H1 (cell line): ENCODE results near the gene GRB14. TPM values are rescaled to one million over a fixed set of nuclear protein-coding genes. Genes with fewer than 3 reads are reported as not detected.

ENCODE experiments used
- CTCF ChIA-PET: fragments of 300-600 bp; sonication (Branson Sonifier 250); formaldehyde crosslinking; loops from one replicate; lab custom pipeline; 2021; ENCODE audit not compliant: partially characterized antibody; lab: Charles Lee
- POLR2A ChIA-PET: fragments of 300-600 bp; sonication (Branson Sonifier 250); formaldehyde crosslinking; loops from one replicate; lab custom pipeline; 2021; ENCODE audit warnings: inconsistent platforms; ENCODE audit not compliant: partially characterized antibody; lab: Charles Lee
- DNase-seq, 2 experiments: peaks; one replicate each; pipeline versions ENCODE4 v3.0.0 to v3.0.0-alpha.2; 2010 to 2022; ENCODE audit warnings: low spot score in 2 of 2, low read depth in 1 of 2, mixed read lengths in 1 of 2
- FAIRE-seq: peaks from 2 replicates; lab custom pipeline; 2011; peaks lifted over from hg19 to GRCh38; lab: Jason Lieb, UNC
- H2AFZ ChIP-seq: 2 replicates; pipeline ENCODE4 v1.8.1; 2012; ENCODE audit warnings: low read length, inconsistent platforms
- H2AK5ac ChIP-seq: 2 replicates; pipeline ENCODE4 v1.6.1; 2013; ENCODE audit warnings: low read depth, low read length
- H2BK120ac ChIP-seq: replicated peaks from 2 replicates; pipeline ENCODE3; 2013; ENCODE audit warnings: low read depth, low read length, inconsistent platforms
- H2BK12ac ChIP-seq: 2 replicates; pipeline ENCODE4 v1.6.1; 2013; ENCODE audit warnings: low read depth, low read length
- H2BK15ac ChIP-seq: 2 replicates; pipeline ENCODE4 v1.6.1; 2013; ENCODE audit warnings: low read length
- H2BK20ac ChIP-seq: 2 replicates; pipeline ENCODE4 v1.6.1; 2013; ENCODE audit warnings: low read length
- H2BK5ac ChIP-seq: 2 replicates; pipeline ENCODE4 v1.6.1; 2013; ENCODE audit warnings: low read depth, low read length
- H3K14ac ChIP-seq: 2 replicates; pipeline ENCODE4 v1.6.1; 2013; ENCODE audit warnings: inconsistent platforms; ENCODE audit not compliant: insufficient read length
- H3K18ac ChIP-seq: 2 replicates; pipeline ENCODE4 v1.6.1; 2013; ENCODE audit warnings: low read length; ENCODE audit errors: extremely low read depth
- H3K23ac ChIP-seq: 2 replicates; pipeline ENCODE4 v1.6.1; 2013; ENCODE audit warnings: inconsistent platforms; ENCODE audit not compliant: insufficient read length
- H3K23me2 ChIP-seq: 2 replicates; pipeline ENCODE4 v1.6.1; 2013; ENCODE audit warnings: low read depth, low read length
- H3K27ac ChIP-seq: 2 replicates; pipeline ENCODE4 v1.6.1; 2011; ENCODE audit warnings: low read depth, low read length, inconsistent platforms
- H3K27me3 ChIP-seq, 4 experiments: replicated peaks in 1 of 4; 1 replicate in 1 of 4; 2 replicates in 3 of 4; pipeline versions ENCODE4 v1.6.1 to v1.8.1; 2011 to 2013; ENCODE audit warnings: low read length in 3 of 4, mild to moderate bottlenecking in 3 of 4, inconsistent platforms in 2 of 4, mixed read lengths in 2 of 4, moderate library complexity in 1 of 4; ENCODE audit not compliant: control insufficient read depth in 3 of 4, insufficient read depth in 3 of 4; ENCODE audit errors: extremely low read depth in 1 of 4
- H3K36me3 ChIP-seq, 4 experiments: 2 replicates each; pipeline versions ENCODE4 v1.6.1 to v1.8.1; 2011 to 2013; ENCODE audit warnings: mild to moderate bottlenecking in 4 of 4, low read length in 3 of 4, moderate library complexity in 2 of 4, control low read depth in 1 of 4, inconsistent platforms in 1 of 4; ENCODE audit not compliant: insufficient read depth in 4 of 4, control insufficient read depth in 2 of 4
- H3K4ac ChIP-seq: replicated peaks from 2 replicates; pipeline ENCODE3; 2013; ENCODE audit warnings: low read length, low read depth, mixed read lengths, inconsistent platforms; ENCODE audit not compliant: insufficient read length
- H3K4me1 ChIP-seq, 4 experiments: replicated peaks in 1 of 4; 1 replicate in 1 of 4; 2 replicates in 3 of 4; pipeline versions ENCODE4 v1.6.1 to v1.8.1; 2011 to 2013; ENCODE audit warnings: low read length in 3 of 4, inconsistent platforms in 2 of 4, mixed read lengths in 1 of 4; ENCODE audit not compliant: insufficient read depth in 4 of 4, control insufficient read depth in 3 of 4
- H3K4me2 ChIP-seq, 2 experiments: 2 replicates each; pipeline versions ENCODE4 v1.6.1 to v1.8.1; 2011 to 2013; ENCODE audit warnings: low read depth in 2 of 2, low read length in 2 of 2, control low read depth in 1 of 2, inconsistent platforms in 1 of 2, mild to moderate bottlenecking in 1 of 2; ENCODE audit not compliant: insufficient read depth in 1 of 2
- H3K4me3 ChIP-seq, 4 experiments: fragments of 200-600, 300-600 bp in 1 of 4; sonication (generic), shearing (Covaris generic), sonication (Bioruptor Twin) in 1 of 4; 2 replicates each; pipeline versions ENCODE4 v1.5.1 to v1.8.1; 2011 to 2016; ENCODE audit warnings: low read length in 4 of 4, low read depth in 3 of 4, control low read depth in 2 of 4, inconsistent platforms in 2 of 4, mild to moderate bottlenecking in 2 of 4, mixed read lengths in 1 of 4, moderate library complexity in 1 of 4; ENCODE audit not compliant: insufficient read depth in 2 of 4; ENCODE audit errors: extremely low read depth in 1 of 4
- H3K56ac ChIP-seq: replicated peaks from 2 replicates; pipeline ENCODE3; 2013; ENCODE audit warnings: low read depth, mild to moderate bottlenecking, mixed read lengths, low read length, inconsistent platforms; ENCODE audit not compliant: insufficient read length
- H3K79me1 ChIP-seq: 2 replicates; pipeline ENCODE4 v1.6.1; 2013; ENCODE audit warnings: low read depth, low read length, control low read depth
- H3K79me2 ChIP-seq, 2 experiments: 2 replicates each; pipeline versions ENCODE4 v1.6.1 to v1.8.1; 2012 to 2013; ENCODE audit warnings: low read length in 2 of 2, mild to moderate bottlenecking in 2 of 2, inconsistent platforms in 1 of 2; ENCODE audit not compliant: insufficient read depth in 2 of 2, control insufficient read depth in 1 of 2
- H3K9ac ChIP-seq, 4 experiments: replicated peaks in 1 of 4; 1 replicate in 1 of 4; 2 replicates in 3 of 4; pipeline versions ENCODE4 v1.6.1 to v1.8.1; 2011 to 2013; ENCODE audit warnings: low read depth in 3 of 4, low read length in 3 of 4, control low read depth in 2 of 4, mild to moderate bottlenecking in 2 of 4, moderate library complexity in 2 of 4, inconsistent platforms in 1 of 4; ENCODE audit errors: extremely low read depth in 1 of 4
- H3K9me3 ChIP-seq, 2 experiments: 2 replicates each; pipeline versions ENCODE4 v1.6.1 to v1.8.1; 2012 to 2013; ENCODE audit warnings: mild to moderate bottlenecking in 2 of 2, moderate library complexity in 2 of 2, control low read depth in 1 of 2, inconsistent platforms in 1 of 2, low read depth in 1 of 2, low read length in 1 of 2, mixed read lengths in 1 of 2; ENCODE audit not compliant: insufficient read depth in 2 of 2
- H4K20me1 ChIP-seq, 2 experiments: replicated peaks in 1 of 2; 2 replicates each; pipeline versions ENCODE3 to v1.8.1; 2011 to 2013; ENCODE audit warnings: inconsistent platforms in 2 of 2, low read length in 2 of 2, mild to moderate bottlenecking in 1 of 2; ENCODE audit not compliant: insufficient read depth in 2 of 2, control insufficient read depth in 1 of 2
- H4K5ac ChIP-seq: 2 replicates; pipeline ENCODE4 v1.6.1; 2013; ENCODE audit warnings: low read length, low read depth, mixed read lengths, inconsistent platforms; ENCODE audit not compliant: insufficient read length
- H4K8ac ChIP-seq: 2 replicates; pipeline ENCODE4 v1.8.0; 2013; ENCODE audit warnings: mild to moderate bottlenecking, moderate library complexity, low read length, inconsistent platforms; ENCODE audit not compliant: insufficient read depth; ENCODE audit errors: extremely low read depth
- H4K91ac ChIP-seq: replicated peaks from 2 replicates; pipeline ENCODE3; 2013; ENCODE audit warnings: low read length, mixed read lengths, inconsistent platforms; ENCODE audit not compliant: insufficient read length
- CHD1 ChIP-seq: IDR thresholded peaks from 2 replicates; pipeline ENCODE4 v1.6.1; 2012; ENCODE audit warnings: low read depth, low read length, improper control_type of control experiment
- CHD2 ChIP-seq: IDR thresholded peaks from 2 replicates; pipeline ENCODE4 v1.6.1; 2012; ENCODE audit warnings: low read length, improper control_type of control experiment
- CTBP2 ChIP-seq: IDR thresholded peaks from 2 replicates; pipeline ENCODE4 v1.7.0; 2011; ENCODE audit warnings: borderline replicate concordance, mild to moderate bottlenecking, moderate library complexity, mixed read lengths, low read length; ENCODE audit not compliant: insufficient read depth, insufficient read length
- EZH2 ChIP-seq: fragments of 200-600 bp; sonication (generic); IDR thresholded peaks from 2 replicates; pipeline ENCODE4 v1.7.1; 2012; ENCODE audit warnings: low read depth, mild to moderate bottlenecking, moderate library complexity, low read length, inconsistent platforms; ENCODE audit not compliant: severe bottlenecking
- GTF2F1 ChIP-seq: IDR thresholded peaks from 2 replicates; pipeline ENCODE4 v1.6.1; 2012; ENCODE audit warnings: low read depth, low read length, improper control_type of control experiment, borderline replicate concordance
- MAFK ChIP-seq: IDR thresholded peaks from 2 replicates; pipeline ENCODE4 v1.6.1; 2012; ENCODE audit warnings: low read depth, mild to moderate bottlenecking, improper control_type of control experiment, low read length
- RBBP5 ChIP-seq: IDR thresholded peaks from 2 replicates; pipeline ENCODE4 v1.7.1; 2012; ENCODE audit warnings: low read depth, mild to moderate bottlenecking, inconsistent platforms, low read length, moderate library complexity, borderline replicate concordance
- RFX5 ChIP-seq: IDR thresholded peaks from 2 replicates; pipeline ENCODE4 v1.6.1; 2011; ENCODE audit warnings: low read depth, low read length, improper control_type of control experiment, borderline replicate concordance
- SAP30 ChIP-seq: fragments of 300-600 bp; sonication (generic); IDR thresholded peaks from 2 replicates; pipeline ENCODE4 v1.7.1; 2012; ENCODE audit warnings: low read length, moderate library complexity, mild to moderate bottlenecking, inconsistent platforms; ENCODE audit not compliant: insufficient read depth, insufficient replicate concordance
- TEAD4 ChIP-seq: IDR thresholded peaks from 2 replicates; pipeline ENCODE4 v1.6.1; 2012; ENCODE audit warnings: low read depth, low read length, inconsistent platforms, mixed read lengths
- polyA plus RNA-seq, 7 experiments: library from polyadenylated mRNA; depleted of rRNA in 3 of 7; stranded (reverse) in 5 of 7; unstranded in 2 of 7; fragments of >200 nt in 5 of 7; fragments of 200-250 nt in 2 of 7; gene quantifications; 1 replicate in 5 of 7; 2 replicates in 1 of 7; 4 replicates in 1 of 7; pipeline versions ENCODE4 v1.2.1 to v1.2.3, GENCODE V29; 2011 to 2013; ENCODE audit warnings: missing spikeins in 2 of 7, mixed read lengths in 2 of 7
- total RNA-seq: library from RNA; stranded (reverse); fragmentation: NEBNext Ultra II Directional; extraction: Animal tissue kit (Norgen Biotek cat#: 25700); gene quantifications from 2 replicates; pipeline ENCODE4 v1.2.1, GENCODE V29; 2021

GRB14 gene
- total and polyA plus RNA-seq, 2 of the 8 experiments (the other 6 are each of a cell fraction or from before 2014, with no cell fraction given), result 2.5 to 11.6 TPM

GRCh38 chr2:164593959-164594358 lies 27.3 kb downstream of the GRB14 start:
- Histone ChIP-seq H3K4ac (no peak overlapping the region), H2AK5ac (no peak overlapping the region), H3K4me2 (no peak overlapping the region), H3K23ac (no peak overlapping the region), H3K18ac (no peak overlapping the region), H4K91ac (no peak overlapping the region), H2BK120ac (no peak overlapping the region), H2BK5ac (no peak overlapping the region), H3K23me2 (no peaks in the 10 kb centered on the region), H3K4me1 (peaks cover 0 to 2% (median 0%) of the 10 kb centered on the region in 4 experiments; a peak in 1 of 7 replicates)
- POLR2A ChIA-PET, result no interaction called here
- TF ChIP-seq SAP30 (no peak), CHD1 (no peak), EZH2 (no peak), CTBP2 (no peak), MAFK (no peak), GTF2F1 (no peak), TEAD4 (no peak), RBBP5 (no peak), CHD2 (no peak), RFX5 (no peak)
- TF ChIP-seq, all 59 proteins: peak for 0
- Histone ChIP-seq H3K79me2 (no peaks in the 10 kb centered on the region), H2BK12ac (no peak overlapping the region), H4K5ac (no peak overlapping the region), H3K79me1 (no peaks in the 10 kb centered on the region; the same call in 1 of the 2 replicates), H2BK15ac (no peak overlapping the region), H3K56ac (no peak overlapping the region), H3K36me3 (no peaks in the 10 kb centered on the region), H3K27me3 (no peaks in the 10 kb centered on the region), H3K9me3 (no peaks in the 10 kb centered on the region), H3K4me3 (no peak overlapping the region), H4K8ac (no peak overlapping the region), H3K14ac (no peak overlapping the region), H2BK20ac (no peak overlapping the region), H2AFZ (no peak overlapping the region), H3K27ac (no peak overlapping the region), H4K20me1 (no peaks in the 10 kb centered on the region), H3K9ac (no peak overlapping the region)
- FAIRE-seq, result no peak
- no peak for DNase-seq
- CTCF ChIA-PET, result interaction anchor here (1.2 to 5.0 kb wide), 2 partner anchors 8 to 33 kb away, joined by 3 to 26 read pairs; no protein-coding TSS in a partner anchor
